Measurements from ENCODE around the gene BCL2L15. TPM values are rescaled to one million over a fixed set of nuclear protein-coding genes. Genes with fewer than 3 reads are reported as not detected.

The BCL2L15 gene
- total and polyA plus RNA-seq, 2 of the 13 experiments (the other 11 are each of a cell fraction or from before 2014, with no cell fraction given), result 0.03 to 0.27 TPM

- TF ChIP-seq ZUFSP (CRISPR knock-in tag; IDR thresholded peaks at IDR 0.05; ENCODE audit: borderline replicate concordance) (no peak), RFX3 (CRISPR knock-in tag; IDR thresholded peaks at IDR 0.05) (no peak), ZNF672 (CRISPR knock-in tag; IDR thresholded peaks at IDR 0.05) (no peak), FOSL2 (CRISPR knock-in tag; IDR thresholded peaks at IDR 0.05) (no peak), TOPORS (CRISPR knock-in tag; IDR thresholded peaks at IDR 0.05) (no peak), HMGXB4 (CRISPR knock-in tag; IDR thresholded peaks at IDR 0.05; ENCODE audit: borderline replicate concordance in 1 of 2, low read depth in 1 of 2) (no peak), ZNF18 (CRISPR knock-in tag; IDR thresholded peaks at IDR 0.05; ENCODE audit: insufficient replicate concordance) (no peak), ARID2 (CRISPR knock-in tag; IDR thresholded peaks at IDR 0.05; ENCODE audit: borderline replicate concordance) (no peak), ZSCAN25 (CRISPR knock-in tag; IDR thresholded peaks at IDR 0.05) (no peak), TIGD3 (CRISPR knock-in tag; IDR thresholded peaks at IDR 0.05; ENCODE audit: borderline replicate concordance) (no peak), NFIB (CRISPR knock-in tag; IDR thresholded peaks at IDR 0.05; ENCODE audit: borderline replicate concordance) (no peak), ZNF510 (CRISPR knock-in tag; IDR thresholded peaks at IDR 0.05; ENCODE audit: low read depth) (no peak), ZFYVE20 (CRISPR knock-in tag; IDR thresholded peaks at IDR 0.05; ENCODE audit: borderline replicate concordance, low read depth) (no peak), ZNF513 (CRISPR knock-in tag; conservative IDR thresholded peaks at IDR 0.05) (no peak)
- Histone ChIP-seq H3K4me3 (replicated peaks in 1 of 3; ENCODE audit: insufficient read depth in 1 of 3, low read depth in 2 of 3, low read length in 3 of 3) (no peak overlapping the region), H3K9me3 (ENCODE audit: low read length) (no peaks in the 10 kb centered on the region), H3K36me3 (replicated peaks in 1 of 2; ENCODE audit: control insufficient read depth in 1 of 2, insufficient read depth in 2 of 2, low read length in 2 of 2) (peaks cover 7 to 29% of the 10 kb centered on the region in 2 experiments; a peak in 4 of 5 replicates), H3K4me1 (ENCODE audit: insufficient read depth, low read length) (no peaks in the 10 kb centered on the region), H3K79me2 (ENCODE audit: insufficient read depth, low read length) (no peaks in the 10 kb centered on the region), H3K27ac (ENCODE audit: extremely low read length, insufficient read depth, low read length) (no peak overlapping the region), H3K27me3 (ENCODE audit: control insufficient read depth in 1 of 2, insufficient read depth in 2 of 2, low read length in 2 of 2) (no peaks in the 10 kb centered on the region), H3K4me2 (ENCODE audit: low read depth, low read length) (no peak overlapping the region), H4K20me1 (ENCODE audit: insufficient read depth, low read length) (no peaks in the 10 kb centered on the region), H2AFZ (ENCODE audit: low read length) (no peak overlapping the region), H3K9ac (ENCODE audit: insufficient read depth, low read depth, low read length) (no peak overlapping the region)
- in situ Hi-C loops (cut with HindIII; ENCODE audit: extremely low pct_ligation_motif_present, low pct_unique_long_range_greater_than_20kb) (no loop called here), intact Hi-C loops (cut with micrococcal nuclease; ENCODE audit: unreplicated experiment) (no loop called here)
- no peak for DNase-seq (ENCODE audit: low spot score)
- no TSS peak for BruUV-seq (replicated peaks)
- no peak for FAIRE-seq
- ATAC-seq, result no peak
- ChIA-PET CTCF (ENCODE audit: low intra/inter-chr PET ratio, low total read pairs) (no interaction called here), POLR2A (interaction anchor here (2.7 kb wide), 1 partner anchor 15 kb away, joined by 11 read pairs; the partner anchor contains the start of gene HIPK1)
- 84% methylated on average over 3 of the region's 3 CpGs for WGBS (ENCODE audit: low lambda C conversion rate)
Observed at GRCh38 chr1:113913312-113913668, 25.9 kb upstream of the BCL2L15 start.

Data from HepG2 (cell line).